Measurements from ENCODE around the gene ERC2.

- TF ChIP-seq REST (IDR thresholded peaks at IDR 0.05): no peak
- no peak for TF ChIP-seq CTCF (IDR thresholded peaks at IDR 0.05)
- no peak for TF ChIP-seq POLR2A (IDR thresholded peaks at IDR 0.05; ENCODE audit: low read length)
- no peak for TF ChIP-seq SREBF2 (IDR thresholded peaks at IDR 0.05)
- no peak for TF ChIP-seq ZFP36 (IDR thresholded peaks at IDR 0.05; ENCODE audit: borderline replicate concordance, partially characterized antibody)
- no peak for TF ChIP-seq POLR2AphosphoS2 (conservative IDR thresholded peaks at IDR 0.05; ENCODE audit: low read length)
- TF ChIP-seq, protein P1, sequence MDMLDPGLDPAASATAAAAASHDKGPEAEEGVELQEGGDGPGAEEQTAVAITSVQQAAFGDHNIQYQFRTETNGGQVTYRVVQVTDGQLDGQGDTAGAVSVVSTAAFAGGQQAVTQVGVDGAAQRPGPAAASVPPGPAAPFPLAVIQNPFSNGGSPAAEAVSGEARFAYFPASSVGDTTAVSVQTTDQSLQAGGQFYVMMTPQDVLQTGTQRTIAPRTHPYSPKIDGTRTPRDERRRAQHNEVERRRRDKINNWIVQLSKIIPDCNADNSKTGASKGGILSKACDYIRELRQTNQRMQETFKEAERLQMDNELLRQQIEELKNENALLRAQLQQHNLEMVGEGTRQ (IDR thresholded peaks at IDR 0.05): no peak
- TF ChIP-seq EHMT2 (IDR thresholded peaks at IDR 0.05; ENCODE audit: low read depth): no peak
- no peak for TF ChIP-seq NPAS2 (CRISPR knock-in tag; IDR thresholded peaks at IDR 0.05; ENCODE audit: borderline replicate concordance)
- no peak for TF ChIP-seq HMGXB4 (CRISPR knock-in tag; IDR thresholded peaks at IDR 0.05; ENCODE audit: borderline replicate concordance)
- no peak for TF ChIP-seq MAZ (IDR thresholded peaks at IDR 0.05; ENCODE audit: borderline replicate concordance, low read depth, low read length)
- no peak for TF ChIP-seq NFE2L2 (conservative IDR thresholded peaks at IDR 0.05; ENCODE audit: low read length)
- TF ChIP-seq EP300 (IDR thresholded peaks at IDR 0.05): no peak
- TF ChIP-seq ESRRA (IDR thresholded peaks at IDR 0.05; ENCODE audit: borderline replicate concordance, low read length): no peak
These were observed 478.9 kb downstream of the ERC2 start for GRCh38 chr3:55989366-55989765.
